H1 (cell line): Measurements from ENCODE around the gene MBNL2. TPM values are rescaled to one million over a fixed set of nuclear protein-coding genes. Genes with fewer than 3 reads are reported as not detected.

Experiments
- EGR1 ChIP-seq: IDR thresholded peaks from 2 replicates; pipeline ENCODE4 v1.6.1; 2011; ENCODE audit warnings: low read depth, low read length, borderline replicate concordance
- FOSL1 ChIP-seq: IDR thresholded peaks from 2 replicates; pipeline ENCODE4 v1.6.1; 2011; ENCODE audit warnings: mild to moderate bottlenecking, low read depth, low read length, moderate library complexity; ENCODE audit not compliant: insufficient read depth
- JUN ChIP-seq: IDR thresholded peaks from 2 replicates; pipeline ENCODE4 v1.6.1; 2011; ENCODE audit warnings: low read depth, mild to moderate bottlenecking, improper control_type of control experiment, low read length
- KDM1A ChIP-seq: fragments of 200-600, 300-600 bp; sonication (generic); IDR thresholded peaks from 2 replicates; pipeline ENCODE4 v1.7.1; 2016; ENCODE audit warnings: mild to moderate bottlenecking, low read length, borderline replicate concordance
- POU5F1 ChIP-seq: IDR thresholded peaks from 2 replicates; pipeline ENCODE4 v1.6.1; 2011; ENCODE audit warnings: low read depth, mild to moderate bottlenecking, low read length, moderate library complexity
- SAP30 ChIP-seq: fragments of 300-600 bp; sonication (generic); IDR thresholded peaks from 2 replicates; pipeline ENCODE4 v1.7.1; 2012; ENCODE audit warnings: low read length, moderate library complexity, mild to moderate bottlenecking, inconsistent platforms; ENCODE audit not compliant: insufficient read depth, insufficient replicate concordance
- SIRT6 ChIP-seq: IDR thresholded peaks from one replicate; pipeline ENCODE4 v1.7.1; 2012; ENCODE audit warnings: low read length, inconsistent platforms
- polyA plus RNA-seq, 7 experiments: library from polyadenylated mRNA; depleted of rRNA in 3 of 7; stranded (reverse) in 5 of 7; unstranded in 2 of 7; fragments of >200 nt in 5 of 7; fragments of 200-250 nt in 2 of 7; gene quantifications; 1 replicate in 5 of 7; 2 replicates in 1 of 7; 4 replicates in 1 of 7; pipeline versions ENCODE4 v1.2.1 to v1.2.3, GENCODE V29; 2011 to 2013; ENCODE audit warnings: missing spikeins in 2 of 7, mixed read lengths in 2 of 7
- total RNA-seq: library from RNA; stranded (reverse); fragmentation: NEBNext Ultra II Directional; extraction: Animal tissue kit (Norgen Biotek cat#: 25700); gene quantifications from 2 replicates; pipeline ENCODE4 v1.2.1, GENCODE V29; 2021

MBNL2 gene
- total and polyA plus RNA-seq, 2 of the 8 experiments (the other 6 are each of a cell fraction or from before 2014, with no cell fraction given) = 1.0 to 2.6 TPM

DNA sequence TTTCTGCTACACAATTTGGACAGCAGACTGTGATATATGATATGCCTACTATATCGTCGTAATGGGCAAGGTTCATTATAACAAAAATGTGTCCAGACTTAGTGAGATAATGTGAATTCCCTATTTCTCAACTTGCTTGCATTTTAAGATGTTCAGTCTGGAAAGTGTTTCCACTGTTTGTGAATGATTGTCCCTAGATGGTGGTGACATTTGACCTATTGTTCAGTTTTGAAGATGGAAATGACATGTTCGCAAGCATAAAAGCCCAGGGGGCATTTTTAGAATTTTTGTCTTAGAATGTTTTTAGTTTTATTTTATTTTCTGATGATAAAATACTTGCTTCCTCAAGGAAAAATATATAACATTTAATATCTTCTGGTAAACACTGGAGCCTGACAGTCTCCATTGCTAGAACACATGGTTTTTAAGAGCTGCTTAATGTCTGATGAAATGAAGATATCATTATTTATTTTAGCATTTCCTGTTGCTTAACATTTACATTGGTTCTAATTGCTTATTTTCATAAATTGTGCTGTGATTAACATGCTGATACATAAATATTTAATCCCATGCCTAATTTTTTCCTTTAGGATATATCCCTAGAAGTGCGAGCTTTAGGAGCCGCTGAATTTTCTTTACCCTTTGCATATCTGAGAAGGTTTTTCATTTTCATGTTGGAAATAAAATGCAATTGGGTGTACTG lies 27.1 kb downstream of the MBNL2 start (continued):
- TF ChIP-seq SAP30 = no peak
- no peak for TF ChIP-seq SIRT6
- TF ChIP-seq JUN = no peak
- no peak for TF ChIP-seq POU5F1
- no peak for TF ChIP-seq EGR1
- TF ChIP-seq KDM1A = no peak
- TF ChIP-seq FOSL1 = no peak
